ENCODE measurements around the gene STXBP6.
"Not testable (repeated sequence)": the region's sequence is repeated elsewhere in the genome, so short reads cannot be mapped to it uniquely, and the experiment has no call there.

STXBP6 gene

DNA sequence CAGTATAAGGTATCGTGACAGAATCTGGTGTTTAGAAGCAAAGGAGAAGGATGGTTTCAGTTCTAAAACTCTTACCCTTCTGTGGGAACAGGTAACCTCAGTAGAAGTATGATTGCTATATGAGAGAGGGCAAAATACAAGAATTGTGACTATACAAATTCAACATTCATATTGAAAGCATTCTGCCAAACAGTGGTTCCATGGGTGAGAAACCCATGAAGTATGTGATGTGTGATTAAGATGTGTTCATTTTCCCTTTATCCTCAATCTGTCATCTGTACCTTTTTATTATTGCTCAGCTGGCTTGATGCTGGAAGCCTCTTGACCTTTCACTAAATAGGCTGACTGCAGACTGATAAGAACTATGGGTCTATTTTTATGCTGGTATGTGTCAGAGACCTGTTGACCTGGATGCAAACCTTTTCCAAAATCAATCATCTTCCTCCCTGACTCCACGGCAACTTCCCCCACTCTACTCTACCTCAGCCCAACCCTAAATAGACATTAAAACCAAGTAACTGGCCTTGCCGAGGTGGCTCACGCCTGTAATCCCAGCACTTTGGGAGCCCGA is 109.6 kb downstream of the STXBP6 start:
- H3K4me3 ChIP-seq (ENCODE audit: low read depth, low read length), result no peak overlapping the region
- TF ChIP-seq, protein P1, sequence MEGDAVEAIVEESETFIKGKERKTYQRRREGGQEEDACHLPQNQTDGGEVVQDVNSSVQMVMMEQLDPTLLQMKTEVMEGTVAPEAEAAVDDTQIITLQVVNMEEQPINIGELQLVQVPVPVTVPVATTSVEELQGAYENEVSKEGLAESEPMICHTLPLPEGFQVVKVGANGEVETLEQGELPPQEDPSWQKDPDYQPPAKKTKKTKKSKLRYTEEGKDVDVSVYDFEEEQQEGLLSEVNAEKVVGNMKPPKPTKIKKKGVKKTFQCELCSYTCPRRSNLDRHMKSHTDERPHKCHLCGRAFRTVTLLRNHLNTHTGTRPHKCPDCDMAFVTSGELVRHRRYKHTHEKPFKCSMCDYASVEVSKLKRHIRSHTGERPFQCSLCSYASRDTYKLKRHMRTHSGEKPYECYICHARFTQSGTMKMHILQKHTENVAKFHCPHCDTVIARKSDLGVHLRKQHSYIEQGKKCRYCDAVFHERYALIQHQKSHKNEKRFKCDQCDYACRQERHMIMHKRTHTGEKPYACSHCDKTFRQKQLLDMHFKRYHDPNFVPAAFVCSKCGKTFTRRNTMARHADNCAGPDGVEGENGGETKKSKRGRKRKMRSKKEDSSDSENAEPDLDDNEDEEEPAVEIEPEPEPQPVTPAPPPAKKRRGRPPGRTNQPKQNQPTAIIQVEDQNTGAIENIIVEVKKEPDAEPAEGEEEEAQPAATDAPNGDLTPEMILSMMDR (IDR thresholded peaks at IDR 0.05; ENCODE audit: borderline replicate concordance, insufficient read depth, low read depth, low read length), result no peak

DNA sequence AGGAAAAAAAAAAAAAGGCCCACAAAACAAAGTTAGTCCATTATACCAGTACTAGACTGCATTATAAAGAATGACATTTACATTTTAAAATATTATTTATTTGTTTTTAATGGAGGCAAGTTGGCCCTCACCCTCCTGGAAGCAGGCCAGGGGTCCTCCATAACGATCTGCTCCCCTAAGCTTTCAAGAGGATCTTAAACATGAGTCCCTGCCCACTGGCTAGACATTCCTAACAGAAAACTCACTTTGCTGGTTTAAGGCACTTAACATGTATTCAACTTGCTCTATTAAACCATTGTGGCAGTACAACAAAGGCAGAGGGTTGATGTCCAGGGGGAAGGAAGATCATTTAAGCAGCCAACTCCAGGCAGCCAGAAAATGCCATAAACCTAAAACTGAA is 111.4 kb downstream of the STXBP6 start:
- TF ChIP-seq, protein P1 (IDR thresholded peaks at IDR 0.05; ENCODE audit: borderline replicate concordance, insufficient read depth, low read depth, low read length), result no peak
- no peak overlapping the region for H3K4me3 ChIP-seq (ENCODE audit: low read depth, low read length)

DNA sequence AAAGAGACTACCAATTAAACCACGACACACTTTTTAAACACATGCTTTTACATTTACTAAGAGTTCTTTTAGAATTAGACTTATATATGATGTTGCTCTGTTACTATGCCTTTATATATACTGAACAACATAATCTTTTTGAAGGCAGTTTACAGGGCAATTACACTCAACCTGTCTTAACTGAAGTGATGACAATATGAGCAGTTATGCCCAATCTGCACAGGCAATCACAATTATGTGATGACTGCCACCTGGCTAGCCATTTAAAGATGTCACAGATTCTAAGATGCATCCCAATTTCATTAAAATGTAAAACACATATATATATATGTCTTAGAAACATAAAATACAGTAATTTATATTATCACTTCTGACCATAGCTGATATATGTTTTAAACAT is 112.6 kb downstream of the STXBP6 start:
- no peak overlapping the region for H3K4me3 ChIP-seq (ENCODE audit: low read depth, low read length)
- TF ChIP-seq, protein P1 (IDR thresholded peaks at IDR 0.05; ENCODE audit: borderline replicate concordance, insufficient read depth, low read depth, low read length), result no peak

DNA sequence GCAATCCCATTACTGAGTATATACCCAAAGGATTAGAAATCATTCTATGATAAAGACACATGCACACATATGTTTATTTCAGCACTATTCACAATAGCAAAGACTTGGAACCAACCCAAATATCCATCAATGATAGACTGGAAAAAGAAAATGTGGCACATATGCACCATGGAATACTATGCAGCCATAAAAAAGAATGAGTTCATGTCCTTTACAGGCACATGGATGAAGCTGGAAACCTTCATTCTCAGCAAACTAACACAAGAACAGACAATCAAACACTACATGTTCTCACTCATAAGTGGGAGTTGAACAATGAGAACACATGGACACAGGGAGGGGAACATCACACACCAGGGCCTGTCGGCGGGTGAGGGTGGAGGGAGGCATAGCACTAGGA is 113.2 kb downstream of the STXBP6 start:
- H3K4me3 ChIP-seq (ENCODE audit: low read depth, low read length), result not testable (repeated sequence)

DNA sequence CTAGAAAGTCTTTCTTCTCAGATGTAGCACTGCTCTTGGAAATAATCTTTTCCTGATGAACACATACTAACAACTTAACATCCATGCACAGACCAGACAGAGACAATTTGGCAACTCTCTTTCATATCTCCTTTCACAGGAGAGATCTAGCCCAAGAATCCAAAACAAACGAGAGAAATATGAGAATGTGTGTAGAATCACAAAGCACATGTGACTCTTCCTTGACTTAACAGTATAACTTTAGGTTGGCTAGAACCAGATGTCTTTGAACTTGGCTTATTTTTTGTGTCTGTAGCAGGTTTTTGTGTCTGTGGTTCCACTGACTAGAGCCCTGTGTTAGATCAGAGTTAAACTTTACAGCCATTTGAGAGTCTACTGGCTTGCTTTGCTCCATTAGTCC is 114.2 kb downstream of the STXBP6 start:
- no peak overlapping the region for H3K4me3 ChIP-seq (ENCODE audit: low read depth, low read length)
- TF ChIP-seq, protein P1 (IDR thresholded peaks at IDR 0.05; ENCODE audit: borderline replicate concordance, insufficient read depth, low read depth, low read length), result no peak

DNA sequence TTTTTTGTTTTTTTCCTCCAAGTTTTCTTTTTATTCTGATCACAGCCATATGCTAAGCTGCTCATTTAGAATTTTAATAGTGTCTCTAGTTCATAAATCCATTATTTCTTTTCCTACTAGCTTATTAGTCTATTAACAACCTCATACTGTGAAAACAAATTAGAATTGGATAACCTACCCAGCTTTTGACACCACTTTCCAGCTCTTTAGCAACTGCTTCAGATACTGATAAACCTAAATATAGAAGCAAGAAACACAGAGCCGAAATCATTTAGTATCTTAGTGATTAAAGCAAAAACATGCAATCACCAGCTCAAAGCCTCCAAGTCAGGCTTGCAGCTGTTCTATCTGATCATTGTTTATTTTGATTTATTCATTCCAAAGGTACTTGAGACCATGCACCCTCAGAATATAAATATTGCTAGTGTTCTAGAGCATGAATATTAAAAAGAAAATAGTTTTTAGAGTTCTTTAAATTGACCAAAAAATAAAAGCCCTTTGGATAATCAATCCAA is 121.5 kb downstream of the STXBP6 start:
- TF ChIP-seq, protein P1 (IDR thresholded peaks at IDR 0.05; ENCODE audit: borderline replicate concordance, insufficient read depth, low read depth, low read length), result no peak
- no peak overlapping the region for H3K4me3 ChIP-seq (ENCODE audit: low read depth, low read length)

DNA sequence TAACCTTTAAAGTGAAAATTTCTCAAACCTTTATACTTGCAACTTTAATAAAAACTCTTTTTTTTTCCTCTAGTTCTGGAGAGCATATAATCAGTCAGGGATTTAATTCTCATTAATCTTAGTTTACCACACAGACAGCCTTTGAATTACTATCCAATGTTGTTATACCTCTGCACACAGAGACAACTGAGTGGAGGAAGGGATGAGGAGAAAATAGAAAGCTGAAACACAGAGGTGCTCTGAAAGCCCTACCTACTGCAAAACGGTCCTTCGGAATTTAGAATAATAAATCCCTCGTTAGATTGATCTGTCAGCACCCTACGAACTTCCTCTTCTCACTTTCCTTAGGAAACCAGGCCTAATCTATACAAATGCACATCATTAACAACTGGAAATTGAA is 122.1 kb downstream of the STXBP6 start:
- TF ChIP-seq, protein P1 (IDR thresholded peaks at IDR 0.05; ENCODE audit: borderline replicate concordance, insufficient read depth, low read depth, low read length), result no peak
- no peak overlapping the region for H3K4me3 ChIP-seq (ENCODE audit: low read depth, low read length)

All from GM12875 (cell line).